ENCODE measurements around the gene ICAM2. TPM values are rescaled to one million over a fixed set of nuclear protein-coding genes. Genes with fewer than 3 reads are reported as not detected.

The ICAM2 gene
- total RNA-seq, 1 donor from 2014 or later, result not detected

DNA sequence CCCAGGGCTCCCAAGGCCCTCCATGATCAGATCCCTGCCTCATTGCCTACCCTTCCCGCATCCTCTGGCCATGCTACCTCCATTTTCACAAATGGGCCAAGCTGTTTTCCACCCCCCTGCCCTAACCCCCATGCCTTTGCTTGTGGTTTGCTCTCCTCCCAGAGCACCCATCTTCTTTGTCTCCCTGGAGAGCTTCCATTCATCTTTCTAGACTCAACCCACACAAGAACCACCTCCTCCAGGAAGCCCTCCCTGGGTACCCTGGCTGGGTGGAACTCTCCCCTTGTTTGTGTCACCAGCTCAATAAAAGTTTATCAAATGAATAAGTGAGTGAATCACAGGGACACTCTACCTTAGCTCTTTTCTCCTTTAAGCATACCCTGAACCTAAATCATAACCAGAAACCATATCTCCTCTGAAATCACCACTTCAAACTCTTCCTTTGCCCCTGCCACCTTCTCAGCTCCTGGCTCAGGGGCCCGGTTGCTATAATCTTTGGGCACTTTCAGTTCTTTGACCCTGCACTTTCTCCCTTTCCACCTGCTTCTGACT, 44.8 kb downstream of the ICAM2 start:
- Histone ChIP-seq H4K20me1 (ENCODE audit: insufficient read depth, low read length) (no peaks in the 10 kb centered on the region), H3K9me3 (ENCODE audit: insufficient read depth, low read depth, low read length) (no peaks in the 10 kb centered on the region), H3K27me3 (ENCODE audit: insufficient read depth, low read length) (peaks cover 4% of the 10 kb centered on the region), H3K27ac (ENCODE audit: low read depth, low read length) (no peak overlapping the region), H3K9ac (ENCODE audit: low read length) (no peak overlapping the region), H3K36me3 (ENCODE audit: insufficient read depth, low read length) (no peaks in the 10 kb centered on the region), H3K79me2 (ENCODE audit: insufficient read depth, low read length) (no peaks in the 10 kb centered on the region), H3K4me1 (ENCODE audit: insufficient read depth, low read length) (peaks cover 19% of the 10 kb centered on the region), H2AFZ (ENCODE audit: low read depth, low read length) (no peak overlapping the region), H3K4me3 (ENCODE audit: insufficient read depth, low read depth, low read length) (no peak overlapping the region), H3K4me2 (ENCODE audit: low read length) (no peak overlapping the region)
- H3K4me3 Mint-ChIP-seq (ENCODE audit: unreplicated experiment), result no peak overlapping the region
- H3K36me3 Mint-ChIP-seq (ENCODE audit: low read depth, unreplicated experiment), result peaks cover 3% of the 10 kb centered on the region
- TF ChIP-seq, protein P1, sequence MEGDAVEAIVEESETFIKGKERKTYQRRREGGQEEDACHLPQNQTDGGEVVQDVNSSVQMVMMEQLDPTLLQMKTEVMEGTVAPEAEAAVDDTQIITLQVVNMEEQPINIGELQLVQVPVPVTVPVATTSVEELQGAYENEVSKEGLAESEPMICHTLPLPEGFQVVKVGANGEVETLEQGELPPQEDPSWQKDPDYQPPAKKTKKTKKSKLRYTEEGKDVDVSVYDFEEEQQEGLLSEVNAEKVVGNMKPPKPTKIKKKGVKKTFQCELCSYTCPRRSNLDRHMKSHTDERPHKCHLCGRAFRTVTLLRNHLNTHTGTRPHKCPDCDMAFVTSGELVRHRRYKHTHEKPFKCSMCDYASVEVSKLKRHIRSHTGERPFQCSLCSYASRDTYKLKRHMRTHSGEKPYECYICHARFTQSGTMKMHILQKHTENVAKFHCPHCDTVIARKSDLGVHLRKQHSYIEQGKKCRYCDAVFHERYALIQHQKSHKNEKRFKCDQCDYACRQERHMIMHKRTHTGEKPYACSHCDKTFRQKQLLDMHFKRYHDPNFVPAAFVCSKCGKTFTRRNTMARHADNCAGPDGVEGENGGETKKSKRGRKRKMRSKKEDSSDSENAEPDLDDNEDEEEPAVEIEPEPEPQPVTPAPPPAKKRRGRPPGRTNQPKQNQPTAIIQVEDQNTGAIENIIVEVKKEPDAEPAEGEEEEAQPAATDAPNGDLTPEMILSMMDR (IDR thresholded peaks at IDR 0.05; ENCODE audit: insufficient read depth, low read depth, low read length), result no peak
- no peak for TF ChIP-seq EZH2 (IDR thresholded peaks at IDR 0.05; ENCODE audit: insufficient read depth, low read length)
- H3K4me1 Mint-ChIP-seq (ENCODE audit: low read depth, unreplicated experiment), result peaks cover 12% of the 10 kb centered on the region
- no peak for FAIRE-seq
- H3K27me3 Mint-ChIP-seq (ENCODE audit: low read depth, unreplicated experiment), result peaks cover 5% of the 10 kb centered on the region
- peaks cover 4% of the 10 kb centered on the region for H3K9me3 Mint-ChIP-seq (ENCODE audit: unreplicated experiment)
- H3K27ac Mint-ChIP-seq (ENCODE audit: unreplicated experiment), result no peak overlapping the region
- no peak for DNase-seq (ENCODE audit: low read depth)

DNA sequence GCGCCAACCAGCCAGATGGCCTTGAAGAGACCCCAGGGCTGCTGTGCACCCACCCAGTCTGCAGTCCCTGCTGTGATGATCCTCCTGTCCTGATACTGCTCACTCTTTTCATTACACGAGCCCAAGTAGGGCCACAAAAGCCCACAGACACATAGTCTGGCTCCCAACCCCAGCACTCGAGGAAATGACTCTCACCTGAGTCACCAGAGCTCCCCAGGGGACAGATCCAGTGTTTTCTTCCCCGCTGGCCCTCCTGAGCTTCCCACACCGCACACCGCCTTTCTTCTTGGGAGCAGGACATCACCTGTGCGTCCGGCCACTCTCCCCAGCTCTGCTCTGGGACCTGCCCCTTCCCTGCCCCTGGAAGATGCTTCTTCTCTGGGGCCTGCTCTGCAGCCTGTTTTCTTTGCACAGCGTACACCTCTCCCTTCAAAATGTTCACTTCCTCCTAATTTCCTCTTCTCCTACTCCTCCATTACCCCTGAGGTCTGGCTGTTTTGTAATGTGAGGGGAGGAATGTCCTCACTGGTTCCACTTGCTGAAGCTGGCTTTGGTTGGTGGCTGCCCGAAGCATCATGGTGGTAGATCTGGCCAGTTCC, 45.7 kb downstream of the ICAM2 start:
- Mint-ChIP-seq H3K4me1 (ENCODE audit: low read depth, unreplicated experiment) (peaks cover 12% of the 10 kb centered on the region), H3K27me3 (ENCODE audit: low read depth, unreplicated experiment) (peaks cover 9% of the 10 kb centered on the region), H3K36me3 (ENCODE audit: low read depth, unreplicated experiment) (peaks cover 5% of the 10 kb centered on the region), H3K4me3 (ENCODE audit: unreplicated experiment) (peak overlapping the region; percentile 37), H3K9me3 (ENCODE audit: unreplicated experiment) (peaks cover 3% of the 10 kb centered on the region), H3K27ac (ENCODE audit: unreplicated experiment) (peak overlapping the region; percentile 60)
- Histone ChIP-seq H2AFZ (ENCODE audit: low read depth, low read length) (peak overlapping the region; percentile 47), H3K9ac (ENCODE audit: low read length) (peak overlapping the region; percentile 12), H3K36me3 (ENCODE audit: insufficient read depth, low read length) (no peaks in the 10 kb centered on the region), H3K4me3 (ENCODE audit: insufficient read depth, low read depth, low read length) (no peak overlapping the region), H4K20me1 (ENCODE audit: insufficient read depth, low read length) (no peaks in the 10 kb centered on the region), H3K27me3 (ENCODE audit: insufficient read depth, low read length) (peaks cover 4% of the 10 kb centered on the region), H3K27ac (ENCODE audit: low read depth, low read length) (no peak overlapping the region), H3K4me1 (ENCODE audit: insufficient read depth, low read length) (peaks cover 19% of the 10 kb centered on the region), H3K79me2 (ENCODE audit: insufficient read depth, low read length) (no peaks in the 10 kb centered on the region), H3K4me2 (ENCODE audit: low read length) (peak overlapping the region; percentile 80), H3K9me3 (ENCODE audit: insufficient read depth, low read depth, low read length) (no peaks in the 10 kb centered on the region)
- DNase-seq (ENCODE audit: low read depth) (peak; percentile 58), FAIRE-seq (no peak)
- TF ChIP-seq, protein P1 (IDR thresholded peaks at IDR 0.05; ENCODE audit: insufficient read depth, low read depth, low read length), result no peak
- no peak for TF ChIP-seq EZH2 (IDR thresholded peaks at IDR 0.05; ENCODE audit: insufficient read depth, low read length)
